AG09319 (cell line): ENCODE data around the gene KNDC1.

ENCODE experiments used
- DNase-seq: peaks from one replicate; pipeline ENCODE4 v3.0.0-alpha.2; 2010; ENCODE audit warnings: low read depth; ENCODE audit errors: extremely low read depth
- CTCF ChIP-seq: IDR thresholded peaks from 2 replicates; pipeline ENCODE4 v1.5.1; 2011; ENCODE audit warnings: low read depth, mild to moderate bottlenecking, inconsistent platforms, low read length, moderate library complexity

KNDC1 gene

GRCh38 chr10:133141144-133141957, 18.7 kb upstream of the KNDC1 start:
- DNase-seq = no peak
- TF ChIP-seq CTCF = no peak

- no peak for DNase-seq
- no peak for TF ChIP-seq CTCF
Measured at GRCh38 chr10:133141958-133142340, 18.1 kb upstream of the KNDC1 start.

GRCh38 chr10:133142523-133143199, 17.4 kb upstream of the KNDC1 start:
- no peak for TF ChIP-seq CTCF
- no peak for DNase-seq

GRCh38 chr10:133143200-133143533, 16.9 kb upstream of the KNDC1 start:
- no peak for TF ChIP-seq CTCF
- no peak for DNase-seq

- DNase-seq = no peak
- TF ChIP-seq CTCF = no peak
Measured at GRCh38 chr10:133143546-133143945, 16.5 kb upstream of the KNDC1 start.

GRCh38 chr10:133144771-133145170, 15.2 kb upstream of the KNDC1 start:
- no peak for DNase-seq
- no peak for TF ChIP-seq CTCF

GRCh38 chr10:133150226-133150625, 9.8 kb upstream of the KNDC1 start:
- DNase-seq = no peak
- no peak for TF ChIP-seq CTCF
